GM12878 (cell line): ENCODE measurements around the gene UQCRC1. TPM values are rescaled to one million over a fixed set of nuclear protein-coding genes. Genes with fewer than 3 reads are reported as not detected.
"Not testable (repeated sequence)": the region's sequence is repeated elsewhere in the genome, so short reads cannot be mapped to it uniquely, and the experiment has no call there.

Source experiments
- ATAC-seq: fragments of 200-7000 bp; cut with Tn5 transposase; 3 replicates; pipeline ENCODE4 v1.9.1; 2020; ENCODE audit warnings: mild to moderate bottlenecking, moderate library complexity
- BruUV-seq: library from RNA; stranded (reverse); fragments of 400-500 nt; replicated peaks from 2 replicates; lab custom pipeline; 2021; lab: Mats Ljungman, UMichigan
- CTCF ChIA-PET: fragments of 300-600 bp; sonication (Branson Sonifier 250); formaldehyde crosslinking; extraction: SDS; loops from one replicate; lab custom pipeline; 2021; ENCODE audit warnings: inconsistent platforms; lab: Yijun Ruan, JAX
- POLR2A ChIA-PET: fragments of 350-600 bp; formaldehyde crosslinking; extraction: SDS; loops from one replicate; lab custom pipeline; 2021; ENCODE audit warnings: inconsistent platforms; lab: Charles Lee
- RAD21 ChIA-PET: fragments of 300-600 bp; sonication (Branson Sonifier 250); formaldehyde crosslinking; loops from one replicate; lab custom pipeline; 2023; ENCODE audit warnings: antibody characterized with exemption; ENCODE audit not compliant: unreplicated experiment; lab: Charles Lee
- SMC1A ChIA-PET: fragments of 300-600 bp; sonication (Branson Sonifier 250); formaldehyde crosslinking; loops from one replicate; lab custom pipeline; 2023; ENCODE audit not compliant: unreplicated experiment, uncharacterized antibody; lab: Charles Lee
- DNase-seq: peaks from one replicate; pipeline ENCODE4 v3.0.0-alpha.2; 2011; ENCODE audit warnings: low read depth, low spot score
- FAIRE-seq: peaks from 3 replicates; lab custom pipeline; 2011; peaks lifted over from hg19 to GRCh38; lab: Jason Lieb, UNC
- H2AFZ ChIP-seq: 2 replicates; pipeline ENCODE4 v1.6.0; 2011; ENCODE audit warnings: low read depth, low read length, control low read depth; ENCODE audit not compliant: control insufficient read depth
- H3K27ac ChIP-seq: 2 replicates; pipeline ENCODE4 v1.5.1; 2011; ENCODE audit warnings: control low read depth; ENCODE audit not compliant: control insufficient read depth, insufficient read depth
- H3K27me3 ChIP-seq, 2 experiments: replicated peaks in 1 of 2; 2 replicates each; pipeline versions ENCODE4 v1.6.0 to v1.6.1; 2011; ENCODE audit warnings: low read length in 1 of 2; ENCODE audit not compliant: control insufficient read depth in 2 of 2, insufficient read depth in 2 of 2
- H3K36me3 ChIP-seq, 2 experiments: 2 replicates each; pipeline ENCODE4 v1.5.1; 2011; ENCODE audit warnings: low read length in 1 of 2; ENCODE audit not compliant: control insufficient read depth in 2 of 2, insufficient read depth in 2 of 2
- H3K4me1 ChIP-seq: 2 replicates; pipeline ENCODE4 v1.6.1; 2011; ENCODE audit warnings: mild to moderate bottlenecking, low read length, moderate library complexity, mixed read lengths; ENCODE audit not compliant: control insufficient read depth, insufficient read depth
- H3K4me2 ChIP-seq: 2 replicates; pipeline ENCODE4 v1.6.0; 2011; ENCODE audit warnings: control low read depth; ENCODE audit not compliant: control insufficient read depth, insufficient read depth
- H3K4me3 ChIP-seq: fragments of 200-600 bp; sonication (generic); 2 replicates; pipeline ENCODE4 v1.5.1; 2016
- H3K79me2 ChIP-seq: 2 replicates; pipeline ENCODE4 v1.6.0; 2011; ENCODE audit warnings: low read length; ENCODE audit not compliant: control insufficient read depth, insufficient read depth
- H3K9ac ChIP-seq: 2 replicates; pipeline ENCODE4 v1.8.0; 2011; ENCODE audit warnings: low read length, control low read depth, mixed read lengths; ENCODE audit not compliant: control insufficient read depth, insufficient read depth
- H3K9me3 ChIP-seq: replicated peaks from 3 replicates; pipeline ENCODE4 v1.5.1; 2011; ENCODE audit warnings: mild to moderate bottlenecking, low read length; ENCODE audit not compliant: control insufficient read depth, insufficient read depth
- H4K20me1 ChIP-seq: 2 replicates; pipeline ENCODE4 v1.6.0; 2011; ENCODE audit not compliant: control insufficient read depth, insufficient read depth
- WGBS: methylation state at CpG from one replicate; pipeline ENCODE4 v1.1.6; 2016; ENCODE audit warnings: low lambda C conversion rate; ENCODE audit not compliant: insufficient replicate concordance, insufficient coverage; ENCODE audit errors: missing lambda C conversion rate; 5-methylcytosine and 5-hydroxymethylcytosine counted together
- in situ Hi-C: fragments of 300-500 bp; cut with MboI; formaldehyde crosslinking; loops from 9 replicates; pipeline ENCODE4 v1.14.3; 2018; ENCODE audit warnings: mixed read lengths
- intact Hi-C: fragments of 100-400 bp; cut with micrococcal nuclease; formaldehyde crosslinking; loops from one replicate; pipeline ENCODE4 v1.14.2; 2022; ENCODE audit not compliant: unreplicated experiment
- microRNA counts: library from miRNA; unstranded; fragments of <30 nt; microRNA quantifications from one replicate; lab custom pipeline; 2016
- microRNA-seq: library from miRNA; unstranded; fragments of <30 nt; microRNA quantifications from one replicate; pipeline ENCODE4, GENCODE V29; 2018
- polyA plus RNA-seq, 11 experiments: library from polyadenylated mRNA; depleted of rRNA in 4 of 11; unstranded in 6 of 11; stranded (reverse) in 5 of 11; fragments of >200 nt; fragmentation: Nextera tagmentation in 4 of 11; fragmentation: Illumina TruSeq in 1 of 11; extraction: Ambion mirVana in 4 of 11; extraction: Trizol in 1 of 11; gene quantifications; 1 replicate in 1 of 11; 2 replicates in 10 of 11; pipeline versions ENCODE4 v1.2.1 to v1.2.3, GENCODE V29; 2011 to 2016; ENCODE audit warnings: inconsistent platforms in 2 of 11, missing spikeins in 2 of 11, low read depth in 1 of 11
- small RNA-seq: library from RNA; depleted of rRNA; stranded (forward); fragments of <200 nt; gene quantifications from one replicate; pipeline ENCODE3, GENCODE V24; 2014
- total RNA-seq, 4 experiments: library from RNA; depleted of rRNA in 3 of 4; stranded (reverse); fragments of >200 nt in 3 of 4; fragmentation: Illumina TruSeq in 1 of 4; extraction: Trizol in 1 of 4; gene quantifications; 2 replicates each; pipeline versions ENCODE4 v1.2.1 to v1.2.3, GENCODE V29; 2013 to 2021

UQCRC1 gene
- total and polyA plus RNA-seq, 10 of the 15 experiments (the other 5 are each of a cell fraction or from before 2014, with no cell fraction given): 116 to 426 (median 228) TPM

GRCh38 chr3:48551651-48552050 is 57.8 kb downstream of the UQCRC1 start:
- ChIA-PET SMC1A (interaction anchor here (0.7 to 1.3 kb wide), 4 partner anchors 84 to 116 kb away, joined by 3 read pairs; partner anchors contain the start of genes ATRIP and SLC26A6), RAD21 (interaction anchor here (1.0 to 2.9 kb wide), 2 partner anchors 79 to 115 kb away, joined by 4 to 9 read pairs; no protein-coding TSS in a partner anchor), POLR2A (interaction anchor here (0.7 kb wide), 1 partner anchor 1738 kb away, joined by 5 read pairs; no protein-coding TSS in a partner anchor), CTCF (interaction anchor here (1.1 to 16.3 kb wide), 5 partner anchors 84 to 151 kb away, joined by 4 to 239 read pairs (median 58); partner anchors contain the start of genes CCDC51, SLC26A6 and TMA7)
- H3K4me2 ChIP-seq, H4K20me1 ChIP-seq, H3K27me3 ChIP-seq, H3K9ac ChIP-seq, H3K27ac ChIP-seq, DNase-seq, H3K4me3 ChIP-seq, H2AFZ ChIP-seq, in situ Hi-C loops, ATAC-seq, H3K9me3 ChIP-seq, BruUV-seq, FAIRE-seq, intact Hi-C loops: not testable (repeated sequence)
- Histone ChIP-seq H3K36me3 (peaks cover 0 to 30% of the 10 kb centered on the region in 2 experiments; a peak in 3 of 4 replicates), H3K4me1 (peaks cover 11% of the 10 kb centered on the region), H3K79me2 (peaks cover 53% of the 10 kb centered on the region)
- 34% methylated on average over 7 of the region's 7 CpGs for WGBS

MicroRNAs encoded within 50 kb of the gene (microRNA counts, 767-probe panel; counts per million panel counts)
- microRNA hsa-miR-711 (lab: Ali Mortazavi, UCI): 55.3 counts per million

Small RNA genes lying within 50 kb of the gene (microRNA-seq; reads per million reads assigned to microRNA genes)
- gene MIR4793 (not detected), gene MIR6823 (not detected), gene MIR711 (not detected)

Small RNA genes lying within 50 kb of the gene (small RNA-seq; reads per million reads assigned to genes)
- gene MIR6823: not detected

Other genes starting within 250 kb of the UQCRC1 start
Only the 7 nearest of the 15 such genes appear.
- gene PFKFB4, start 52.8 kb downstream of the UQCRC1 start, total RNA-seq (2014; rRNA removed): 8.6 and 10.1 TPM in 2 replicates
- gene PFKFB4, start 52.8 kb downstream of the UQCRC1 start, total RNA-seq (2014; rRNA removed; fragmentation: Illumina TruSeq; extraction: Trizol): 5.6 and 6.9 TPM in 2 replicates
- gene PFKFB4, start 52.8 kb downstream of the UQCRC1 start, total RNA-seq (2021): 8.0 and 9.8 TPM in 2 replicates
- gene PFKFB4, start 52.8 kb downstream of the UQCRC1 start, polyA plus RNA-seq (2011; rRNA removed): 69.6 and 89.1 TPM in 2 replicates
- gene PFKFB4, start 52.8 kb downstream of the UQCRC1 start, polyA plus RNA-seq (2014; fragmentation: Illumina TruSeq; extraction: Trizol): 4.9 and 9.3 TPM in 2 replicates
- gene PFKFB4, start 52.8 kb downstream of the UQCRC1 start, polyA plus RNA-seq (2014; fragmentation: Nextera tagmentation; extraction: Ambion mirVana): under 1 TPM; 0.37 to 0.53 TPM
- 5.3 and 6.3 TPM in 2 replicates for gene PFKFB4, start 52.8 kb downstream of the UQCRC1 start, polyA plus RNA-seq (2014; rRNA removed)
- gene PFKFB4, start 52.8 kb downstream of the UQCRC1 start, polyA plus RNA-seq (2016; fragmentation: Nextera tagmentation; extraction: Ambion mirVana): 1 to 10 TPM; 1.2 to 2.3 TPM
- not detected in 2 replicates for gene UCN2, start 45.9 kb downstream of the UQCRC1 start, total RNA-seq (2014; rRNA removed)
- gene UCN2, start 45.9 kb downstream of the UQCRC1 start, total RNA-seq (2014; rRNA removed; fragmentation: Illumina TruSeq; extraction: Trizol): not detected in 2 replicates
- not detected in 2 replicates for gene UCN2, start 45.9 kb downstream of the UQCRC1 start, total RNA-seq (2021)
- not detected in 2 replicates for gene UCN2, start 45.9 kb downstream of the UQCRC1 start, polyA plus RNA-seq (2011; rRNA removed)
- not detected in 2 replicates for gene UCN2, start 45.9 kb downstream of the UQCRC1 start, polyA plus RNA-seq (2014; fragmentation: Illumina TruSeq; extraction: Trizol)
- gene UCN2, start 45.9 kb downstream of the UQCRC1 start, polyA plus RNA-seq (2014; fragmentation: Nextera tagmentation; extraction: Ambion mirVana): not detected
- gene UCN2, start 45.9 kb downstream of the UQCRC1 start, polyA plus RNA-seq (2014; rRNA removed): 0.05 TPM in 1 of 2 replicates, not detected in the other
- gene UCN2, start 45.9 kb downstream of the UQCRC1 start, polyA plus RNA-seq (2016; fragmentation: Nextera tagmentation; extraction: Ambion mirVana): not detected
- gene COL7A1, start 14.3 kb downstream of the UQCRC1 start, total RNA-seq (2014; rRNA removed): 0.11 and 0.23 TPM in 2 replicates
- gene COL7A1, start 14.3 kb downstream of the UQCRC1 start, total RNA-seq (2014; rRNA removed; fragmentation: Illumina TruSeq; extraction: Trizol): 0.28 and 0.31 TPM in 2 replicates
- gene COL7A1, start 14.3 kb downstream of the UQCRC1 start, total RNA-seq (2021): 0.64 and 1.9 TPM in 2 replicates
- gene COL7A1, start 14.3 kb downstream of the UQCRC1 start, polyA plus RNA-seq (2011; rRNA removed): 0.32 and 1.4 TPM in 2 replicates
- gene COL7A1, start 14.3 kb downstream of the UQCRC1 start, polyA plus RNA-seq (2014; fragmentation: Illumina TruSeq; extraction: Trizol): 0.24 TPM in 1 of 2 replicates, not detected in the other
- under 1 TPM in 1 of 2 experiments, not detected in 1; 0.24 TPM for gene COL7A1, start 14.3 kb downstream of the UQCRC1 start, polyA plus RNA-seq (2014; fragmentation: Nextera tagmentation; extraction: Ambion mirVana)
- gene COL7A1, start 14.3 kb downstream of the UQCRC1 start, polyA plus RNA-seq (2014; rRNA removed): 1.0 and 1.3 TPM in 2 replicates
- under 1 TPM; 0.01 to 0.29 TPM for gene COL7A1, start 14.3 kb downstream of the UQCRC1 start, polyA plus RNA-seq (2016; fragmentation: Nextera tagmentation; extraction: Ambion mirVana)
- gene TMEM89, start 12.1 kb upstream of the UQCRC1 start, total RNA-seq (2014; rRNA removed): not detected in 2 replicates
- gene TMEM89, start 12.1 kb upstream of the UQCRC1 start, total RNA-seq (2014; rRNA removed; fragmentation: Illumina TruSeq; extraction: Trizol): not detected in 2 replicates
- not detected in 2 replicates for gene TMEM89, start 12.1 kb upstream of the UQCRC1 start, total RNA-seq (2021)
- not detected in 2 replicates for gene TMEM89, start 12.1 kb upstream of the UQCRC1 start, polyA plus RNA-seq (2011; rRNA removed)
- gene TMEM89, start 12.1 kb upstream of the UQCRC1 start, polyA plus RNA-seq (2014; fragmentation: Illumina TruSeq; extraction: Trizol): not detected in 2 replicates
- not detected for gene TMEM89, start 12.1 kb upstream of the UQCRC1 start, polyA plus RNA-seq (2014; fragmentation: Nextera tagmentation; extraction: Ambion mirVana)
- not detected in 2 replicates for gene TMEM89, start 12.1 kb upstream of the UQCRC1 start, polyA plus RNA-seq (2014; rRNA removed)
- not detected for gene TMEM89, start 12.1 kb upstream of the UQCRC1 start, polyA plus RNA-seq (2016; fragmentation: Nextera tagmentation; extraction: Ambion mirVana)
- 17.1 and 17.8 TPM in 2 replicates for gene SLC26A6, start 25.8 kb upstream of the UQCRC1 start, total RNA-seq (2014; rRNA removed)
- gene SLC26A6, start 25.8 kb upstream of the UQCRC1 start, total RNA-seq (2014; rRNA removed; fragmentation: Illumina TruSeq; extraction: Trizol): 7.2 and 7.8 TPM in 2 replicates
- 18.8 and 24.9 TPM in 2 replicates for gene SLC26A6, start 25.8 kb upstream of the UQCRC1 start, total RNA-seq (2021)
- 10.5 and 16.5 TPM in 2 replicates for gene SLC26A6, start 25.8 kb upstream of the UQCRC1 start, polyA plus RNA-seq (2011; rRNA removed)
- 8.9 and 11.9 TPM in 2 replicates for gene SLC26A6, start 25.8 kb upstream of the UQCRC1 start, polyA plus RNA-seq (2014; fragmentation: Illumina TruSeq; extraction: Trizol)
- gene SLC26A6, start 25.8 kb upstream of the UQCRC1 start, polyA plus RNA-seq (2014; fragmentation: Nextera tagmentation; extraction: Ambion mirVana): 1 to 10 TPM; 2.1 to 2.9 TPM
- 20.6 and 22.5 TPM in 2 replicates for gene SLC26A6, start 25.8 kb upstream of the UQCRC1 start, polyA plus RNA-seq (2014; rRNA removed)
- gene SLC26A6, start 25.8 kb upstream of the UQCRC1 start, polyA plus RNA-seq (2016; fragmentation: Nextera tagmentation; extraction: Ambion mirVana): 10 to 100 TPM; 11.2 to 14.7 TPM
- 0.82 and 0.96 TPM in 2 replicates for gene CELSR3, start 53.2 kb upstream of the UQCRC1 start, total RNA-seq (2014; rRNA removed)
- gene CELSR3, start 53.2 kb upstream of the UQCRC1 start, total RNA-seq (2014; rRNA removed; fragmentation: Illumina TruSeq; extraction: Trizol): 0.37 and 0.58 TPM in 2 replicates
- gene CELSR3, start 53.2 kb upstream of the UQCRC1 start, total RNA-seq (2021): 1.6 TPM in 2 replicates
- gene CELSR3, start 53.2 kb upstream of the UQCRC1 start, polyA plus RNA-seq (2011; rRNA removed): 0.65 and 1.1 TPM in 2 replicates
- 0.48 and 0.56 TPM in 2 replicates for gene CELSR3, start 53.2 kb upstream of the UQCRC1 start, polyA plus RNA-seq (2014; fragmentation: Illumina TruSeq; extraction: Trizol)
- under 1 TPM; 0.08 to 0.18 TPM for gene CELSR3, start 53.2 kb upstream of the UQCRC1 start, polyA plus RNA-seq (2014; fragmentation: Nextera tagmentation; extraction: Ambion mirVana)
- 1.2 and 1.6 TPM in 2 replicates for gene CELSR3, start 53.2 kb upstream of the UQCRC1 start, polyA plus RNA-seq (2014; rRNA removed)
- under 1 TPM; 0.34 to 0.35 TPM for gene CELSR3, start 53.2 kb upstream of the UQCRC1 start, polyA plus RNA-seq (2016; fragmentation: Nextera tagmentation; extraction: Ambion mirVana)
- gene NCKIPSD, start 76.3 kb upstream of the UQCRC1 start, total RNA-seq (2014; rRNA removed): 16.3 and 20.8 TPM in 2 replicates
- 7.5 and 7.7 TPM in 2 replicates for gene NCKIPSD, start 76.3 kb upstream of the UQCRC1 start, total RNA-seq (2014; rRNA removed; fragmentation: Illumina TruSeq; extraction: Trizol)
- 18.9 and 20.1 TPM in 2 replicates for gene NCKIPSD, start 76.3 kb upstream of the UQCRC1 start, total RNA-seq (2021)
- gene NCKIPSD, start 76.3 kb upstream of the UQCRC1 start, polyA plus RNA-seq (2011; rRNA removed): 16.2 and 31.6 TPM in 2 replicates
- gene NCKIPSD, start 76.3 kb upstream of the UQCRC1 start, polyA plus RNA-seq (2014; fragmentation: Illumina TruSeq; extraction: Trizol): 5.3 and 11.7 TPM in 2 replicates
- gene NCKIPSD, start 76.3 kb upstream of the UQCRC1 start, polyA plus RNA-seq (2014; fragmentation: Nextera tagmentation; extraction: Ambion mirVana): 1 to 10 TPM in 1 of 2 experiments, under 1 TPM in 1; 0.93 to 2.9 TPM
- 16.8 and 17.7 TPM in 2 replicates for gene NCKIPSD, start 76.3 kb upstream of the UQCRC1 start, polyA plus RNA-seq (2014; rRNA removed)
- gene NCKIPSD, start 76.3 kb upstream of the UQCRC1 start, polyA plus RNA-seq (2016; fragmentation: Nextera tagmentation; extraction: Ambion mirVana): 10 to 100 TPM; 14.9 to 15.5 TPM